Vagina (tissue), 2 donors: ENCODE results near the gene CDH4.

Source experiments
- CTCF ChIP-seq, 3 experiments: fragments of 450-650 bp in 2 of 3; fragments of 200-600 bp in 1 of 3; sonication (generic) in 1 of 3; IDR thresholded peaks; one replicate each; pipeline ENCODE4 v1.5.1; 2017 to 2019; ENCODE audit warnings: antibody characterized with exemption in 3 of 3, mild to moderate bottlenecking in 2 of 3, moderate library complexity in 2 of 3
- POLR2A ChIP-seq, 2 donors: fragments of 450-650 bp; IDR thresholded peaks; one replicate each; pipeline ENCODE4 v1.6.1; 2017; ENCODE audit warnings: antibody characterized with exemption in 2 of 2, mild to moderate bottlenecking in 2 of 2, moderate library complexity in 2 of 2

GRCh38 chr20:61313396-61313795, 61.3 kb downstream of the CDH4 start:
- TF ChIP-seq CTCF (IDR thresholded peaks at IDR 0.05) (no peak), POLR2A (IDR thresholded peaks at IDR 0.05) (no peak)
